Lower lobe of right lung (tissue), 2 donors: ENCODE measurements around the gene H2BK1. TPM values are rescaled to one million over a fixed set of nuclear protein-coding genes. Genes with fewer than 3 reads are reported as not detected.

Experiments
- ATAC-seq, 2 donors: fragments of 200-7000 bp; cut with Tn5 transposase; one replicate each; pipeline ENCODE4 v1.9.1; 2020 to 2022; ENCODE audit warnings: mild to moderate bottlenecking in 2 of 2, moderate library complexity in 2 of 2
- DNase-seq: peaks from one replicate; pipeline ENCODE4 v3.0.0-alpha.2; 2020
- H3K27ac ChIP-seq: fragments of 200-600 bp; one replicate; pipeline ENCODE4 v1.8.0; 2022
- H3K27me3 ChIP-seq: fragments of 200-600 bp; one replicate; pipeline ENCODE4 v1.8.0; 2022; ENCODE audit warnings: low read depth
- H3K36me3 ChIP-seq: fragments of 200-600 bp; one replicate; pipeline ENCODE4 v1.8.0; 2022; ENCODE audit warnings: mild to moderate bottlenecking
- H3K4me1 ChIP-seq: fragments of 200-600 bp; one replicate; pipeline ENCODE4 v1.8.0; 2022
- H3K4me3 ChIP-seq: fragments of 200-600 bp; one replicate; pipeline ENCODE4 v1.8.0; 2022; ENCODE audit warnings: mild to moderate bottlenecking
- H3K9me3 ChIP-seq: fragments of 200-600 bp; one replicate; pipeline ENCODE4 v1.8.0; 2022
- intact Hi-C: fragments of 100-400 bp; cut with DNase I; formaldehyde crosslinking; loops from one replicate; pipeline ENCODE4 v1.11.0; 2022
- total RNA-seq: library from RNA; stranded (reverse); fragmentation: NEBNext Ultra II Directional; extraction: Animal tissue kit (Norgen Biotek cat#: 25700); gene quantifications from one replicate; pipeline ENCODE4 v1.2.1, GENCODE V29; 2021
- TF ChIP-seq, protein P1 (sequence below): fragments of 200-600 bp; IDR thresholded peaks from one replicate; pipeline ENCODE4 v1.8.0; 2022; ENCODE audit warnings: antibody characterized with exemption, mild to moderate bottlenecking
- donor health status: DM: no; HTN: yes; CAD: no; lungs with severe emphysema.

H2BK1 gene
- total RNA-seq, 1 donor from 2014 or later = not detected

DNA sequence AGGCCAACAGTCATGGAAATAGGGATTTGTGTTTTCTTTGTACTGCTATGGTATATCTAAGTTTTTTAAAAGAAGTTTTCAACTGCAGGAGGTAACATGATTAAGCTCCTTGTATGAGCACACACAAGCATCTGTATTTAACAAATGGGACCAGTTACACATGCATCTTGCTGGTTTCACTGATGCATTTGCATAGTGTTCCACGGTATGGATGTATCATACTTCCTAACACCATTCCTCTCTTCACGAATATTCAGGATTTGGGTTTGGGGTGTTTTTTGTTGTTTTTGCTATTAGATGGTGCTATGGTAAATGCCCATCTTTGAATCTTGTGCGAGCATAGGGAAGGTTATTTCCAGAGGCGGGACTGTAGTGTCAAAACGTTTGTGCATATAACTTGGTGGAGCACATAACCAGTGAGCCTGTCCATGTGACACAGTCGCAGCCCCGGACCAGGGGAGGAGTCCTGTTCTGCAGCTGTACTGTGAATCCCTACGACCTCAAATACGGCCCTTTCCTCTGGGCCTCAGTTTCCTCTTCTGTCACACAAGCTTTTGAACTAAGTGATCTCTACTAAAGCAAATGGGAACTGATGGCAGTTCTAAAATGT, 1.9 kb downstream of the H2BK1 start:
- no peak for DNase-seq
- TF ChIP-seq, protein P1, sequence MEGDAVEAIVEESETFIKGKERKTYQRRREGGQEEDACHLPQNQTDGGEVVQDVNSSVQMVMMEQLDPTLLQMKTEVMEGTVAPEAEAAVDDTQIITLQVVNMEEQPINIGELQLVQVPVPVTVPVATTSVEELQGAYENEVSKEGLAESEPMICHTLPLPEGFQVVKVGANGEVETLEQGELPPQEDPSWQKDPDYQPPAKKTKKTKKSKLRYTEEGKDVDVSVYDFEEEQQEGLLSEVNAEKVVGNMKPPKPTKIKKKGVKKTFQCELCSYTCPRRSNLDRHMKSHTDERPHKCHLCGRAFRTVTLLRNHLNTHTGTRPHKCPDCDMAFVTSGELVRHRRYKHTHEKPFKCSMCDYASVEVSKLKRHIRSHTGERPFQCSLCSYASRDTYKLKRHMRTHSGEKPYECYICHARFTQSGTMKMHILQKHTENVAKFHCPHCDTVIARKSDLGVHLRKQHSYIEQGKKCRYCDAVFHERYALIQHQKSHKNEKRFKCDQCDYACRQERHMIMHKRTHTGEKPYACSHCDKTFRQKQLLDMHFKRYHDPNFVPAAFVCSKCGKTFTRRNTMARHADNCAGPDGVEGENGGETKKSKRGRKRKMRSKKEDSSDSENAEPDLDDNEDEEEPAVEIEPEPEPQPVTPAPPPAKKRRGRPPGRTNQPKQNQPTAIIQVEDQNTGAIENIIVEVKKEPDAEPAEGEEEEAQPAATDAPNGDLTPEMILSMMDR = no peak
- no peaks in the 10 kb centered on the region for H3K9me3 ChIP-seq
- no peak overlapping the region for H3K4me3 ChIP-seq
- H3K4me1 ChIP-seq = no peaks in the 10 kb centered on the region
- no peak overlapping the region for H3K27ac ChIP-seq
- ATAC-seq = no peak
- peaks cover 15% of the 10 kb centered on the region for H3K36me3 ChIP-seq
- intact Hi-C loops = no loop called here
- H3K27me3 ChIP-seq = peaks cover 25% of the 10 kb centered on the region

DNA sequence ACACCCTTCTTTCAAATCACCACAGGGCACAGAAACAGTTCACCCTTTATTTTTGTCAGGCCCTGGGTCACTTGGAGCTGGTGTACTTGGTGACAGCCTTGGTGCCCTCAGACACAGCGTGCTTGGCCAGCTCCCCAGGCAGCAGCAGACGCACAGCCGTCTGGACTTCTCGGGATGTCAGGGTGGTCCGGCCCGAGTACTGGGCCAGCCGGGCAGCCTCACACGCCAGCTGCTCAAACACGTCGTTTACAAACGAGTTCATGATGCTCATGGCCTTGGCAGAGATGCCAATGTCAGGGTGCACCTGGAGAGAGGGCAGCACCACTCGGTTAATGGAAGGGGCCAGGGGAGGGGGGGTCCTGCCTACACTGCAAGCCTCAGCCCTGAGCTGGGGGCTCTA, 2.5 kb downstream of the H2BK1 start:
- ATAC-seq (no peak), DNase-seq (no peak)
- Histone ChIP-seq H3K36me3 (peaks cover 10% of the 10 kb centered on the region), H3K4me1 (no peaks in the 10 kb centered on the region), H3K9me3 (no peaks in the 10 kb centered on the region), H3K4me3 (no peak overlapping the region), H3K27ac (no peak overlapping the region), H3K27me3 (peaks cover 29% of the 10 kb centered on the region)
- intact Hi-C loops = no loop called here
- TF ChIP-seq, protein P1 = no peak

DNA sequence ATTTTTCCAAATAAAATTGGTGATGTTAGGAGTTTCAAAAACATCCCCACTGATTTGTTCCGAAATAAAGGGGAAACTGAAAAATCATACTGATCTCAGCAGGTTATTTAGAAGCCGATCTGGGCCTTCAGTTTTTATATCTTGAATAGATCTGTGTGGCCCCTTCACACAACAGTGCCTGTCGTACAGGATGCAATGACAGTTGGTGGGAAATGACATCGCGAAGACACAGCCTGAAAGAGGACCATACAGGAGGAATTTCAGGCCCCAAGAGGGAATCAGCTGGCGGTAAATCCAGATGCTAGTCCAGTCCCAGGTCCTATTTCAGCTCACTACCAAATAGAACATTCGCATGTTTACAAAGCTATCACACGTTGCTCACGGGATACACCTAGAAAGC, 3.0 kb downstream of the H2BK1 start:
- Histone ChIP-seq H3K27me3 (peaks cover 29% of the 10 kb centered on the region), H3K36me3 (peaks cover 6% of the 10 kb centered on the region), H3K4me1 (no peaks in the 10 kb centered on the region), H3K9me3 (no peaks in the 10 kb centered on the region), H3K27ac (no peak overlapping the region), H3K4me3 (no peak overlapping the region)
- ATAC-seq = no peak
- DNase-seq = no peak
- intact Hi-C loops = no loop called here
- TF ChIP-seq, protein P1 = no peak

DNA sequence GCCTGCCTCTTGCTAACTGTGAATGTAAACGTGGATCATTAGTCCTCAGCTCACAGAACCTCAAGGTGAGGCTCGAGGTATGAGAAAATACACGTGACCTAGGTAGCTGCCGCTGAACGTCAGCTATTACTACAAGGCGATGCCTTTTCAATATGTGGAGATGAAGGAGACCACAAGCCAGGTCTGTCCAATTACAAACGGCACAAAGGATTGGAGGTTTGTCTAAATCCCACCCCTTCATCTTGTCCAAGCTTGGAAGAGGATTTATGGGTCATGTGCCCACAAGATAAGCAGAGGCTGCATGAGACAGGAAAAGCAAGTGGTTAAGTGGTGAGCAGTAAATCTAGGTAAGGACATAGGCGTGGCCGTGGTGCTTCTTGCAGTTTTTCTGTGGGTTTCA, 3.4 kb downstream of the H2BK1 start:
- TF ChIP-seq, protein P1 = no peak
- Histone ChIP-seq H3K4me1 (no peaks in the 10 kb centered on the region), H3K36me3 (peaks cover 4% of the 10 kb centered on the region), H3K9me3 (no peaks in the 10 kb centered on the region), H3K4me3 (no peak overlapping the region), H3K27me3 (peaks cover 29% of the 10 kb centered on the region), H3K27ac (no peak overlapping the region)
- DNase-seq = no peak
- no peak for ATAC-seq
- intact Hi-C loops = no loop called here

- intact Hi-C loops = no loop called here
- H3K9me3 ChIP-seq = no peaks in the 10 kb centered on the region
- no peak overlapping the region for H3K27ac ChIP-seq
- ATAC-seq (no peak), DNase-seq (no peak)
- peaks cover 29% of the 10 kb centered on the region for H3K27me3 ChIP-seq
- TF ChIP-seq, protein P1 = no peak
- H3K4me1 ChIP-seq = no peaks in the 10 kb centered on the region
- H3K36me3 ChIP-seq = no peaks in the 10 kb centered on the region
- no peak overlapping the region for H3K4me3 ChIP-seq
These were observed 4.6 kb downstream of the H2BK1 start for GRCh38 chr7:151205730-151206129.
